Measurements from ENCODE around the gene ARHGEF25.
"Not testable (repeated sequence)": the region's sequence is repeated elsewhere in the genome, so short reads cannot be mapped to it uniquely, and the experiment has no call there.

ARHGEF25 gene

DNA sequence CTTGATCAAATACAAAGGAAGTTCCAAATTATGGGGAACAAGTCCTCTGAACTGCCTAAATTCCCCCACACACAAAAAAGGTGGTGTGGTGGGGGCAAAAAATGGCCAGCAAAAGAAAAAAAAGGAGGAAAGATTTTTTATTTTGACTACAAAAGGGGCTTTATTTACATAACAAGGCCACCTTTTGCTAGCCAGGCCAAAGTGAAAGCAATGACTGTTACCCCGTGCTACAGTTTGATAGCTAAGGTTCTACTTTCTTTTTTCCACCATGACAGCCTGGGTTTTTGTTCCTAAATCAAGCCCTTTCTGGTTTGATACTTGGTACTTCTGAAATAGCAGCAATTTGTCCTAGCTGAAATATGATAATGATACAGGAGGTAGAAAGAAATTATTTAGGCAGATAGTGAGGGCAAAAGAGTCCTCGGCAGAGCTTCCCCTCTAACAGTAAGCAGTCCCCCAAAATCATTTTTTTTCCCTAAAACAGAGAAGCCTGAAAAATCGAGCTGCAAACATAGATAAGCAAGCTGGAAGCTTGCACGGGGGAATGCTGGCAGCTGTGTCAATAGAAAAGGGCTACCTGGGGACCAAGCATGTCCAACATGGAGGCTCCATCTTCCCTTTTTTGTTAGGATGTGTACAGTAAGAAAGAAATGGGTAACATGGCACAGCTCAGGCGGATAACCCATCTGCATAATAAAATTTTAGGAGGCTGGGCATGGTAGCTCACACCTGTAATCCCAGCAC is 30.6 kb downstream of the ARHGEF25 start:
- H3K4me2 ChIP-seq (ENCODE audit: low read depth, low read length, poor library complexity, severe bottlenecking), result no peak overlapping the region
- H4K20me1 ChIP-seq (ENCODE audit: low read depth, low read length), result no peaks in the 10 kb centered on the region
- H3F3A ChIP-seq (ENCODE audit: insufficient read depth), result no peaks in the 10 kb centered on the region
- H2AFZ ChIP-seq (ENCODE audit: low read depth, low read length, severe bottlenecking), result no peak overlapping the region
- no peak overlapping the region for H3K9ac ChIP-seq (ENCODE audit: low read length)
- no peaks in the 10 kb centered on the region for H3K27me3 ChIP-seq (ENCODE audit: low read length)
- H3K9me3 ChIP-seq (ENCODE audit: insufficient read depth, low read length), result peaks cover 5% of the 10 kb centered on the region; the same call in 1 of the 2 replicates
- no peaks in the 10 kb centered on the region for H3K9me2 ChIP-seq (replicated peaks; ENCODE audit: insufficient read depth, low read length)
- TF ChIP-seq, protein P1, sequence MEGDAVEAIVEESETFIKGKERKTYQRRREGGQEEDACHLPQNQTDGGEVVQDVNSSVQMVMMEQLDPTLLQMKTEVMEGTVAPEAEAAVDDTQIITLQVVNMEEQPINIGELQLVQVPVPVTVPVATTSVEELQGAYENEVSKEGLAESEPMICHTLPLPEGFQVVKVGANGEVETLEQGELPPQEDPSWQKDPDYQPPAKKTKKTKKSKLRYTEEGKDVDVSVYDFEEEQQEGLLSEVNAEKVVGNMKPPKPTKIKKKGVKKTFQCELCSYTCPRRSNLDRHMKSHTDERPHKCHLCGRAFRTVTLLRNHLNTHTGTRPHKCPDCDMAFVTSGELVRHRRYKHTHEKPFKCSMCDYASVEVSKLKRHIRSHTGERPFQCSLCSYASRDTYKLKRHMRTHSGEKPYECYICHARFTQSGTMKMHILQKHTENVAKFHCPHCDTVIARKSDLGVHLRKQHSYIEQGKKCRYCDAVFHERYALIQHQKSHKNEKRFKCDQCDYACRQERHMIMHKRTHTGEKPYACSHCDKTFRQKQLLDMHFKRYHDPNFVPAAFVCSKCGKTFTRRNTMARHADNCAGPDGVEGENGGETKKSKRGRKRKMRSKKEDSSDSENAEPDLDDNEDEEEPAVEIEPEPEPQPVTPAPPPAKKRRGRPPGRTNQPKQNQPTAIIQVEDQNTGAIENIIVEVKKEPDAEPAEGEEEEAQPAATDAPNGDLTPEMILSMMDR (IDR thresholded peaks at IDR 0.05; ENCODE audit: insufficient read depth, low read length, poor library complexity, severe bottlenecking), result no peak
- no peak for TF ChIP-seq EZH2phosphoT487 (conservative IDR thresholded peaks at IDR 0.05; ENCODE audit: low read length)
- H3K4me3 ChIP-seq (ENCODE audit: insufficient read depth, low read length, poor library complexity, severe bottlenecking), result no peak overlapping the region
- H3K79me2 ChIP-seq (ENCODE audit: insufficient read depth, low read length), result no peaks in the 10 kb centered on the region
- H3K27ac ChIP-seq (ENCODE audit: low read depth, low read length), result no peak overlapping the region
- no peaks in the 10 kb centered on the region for H3K36me3 ChIP-seq (ENCODE audit: low read length)

DNA sequence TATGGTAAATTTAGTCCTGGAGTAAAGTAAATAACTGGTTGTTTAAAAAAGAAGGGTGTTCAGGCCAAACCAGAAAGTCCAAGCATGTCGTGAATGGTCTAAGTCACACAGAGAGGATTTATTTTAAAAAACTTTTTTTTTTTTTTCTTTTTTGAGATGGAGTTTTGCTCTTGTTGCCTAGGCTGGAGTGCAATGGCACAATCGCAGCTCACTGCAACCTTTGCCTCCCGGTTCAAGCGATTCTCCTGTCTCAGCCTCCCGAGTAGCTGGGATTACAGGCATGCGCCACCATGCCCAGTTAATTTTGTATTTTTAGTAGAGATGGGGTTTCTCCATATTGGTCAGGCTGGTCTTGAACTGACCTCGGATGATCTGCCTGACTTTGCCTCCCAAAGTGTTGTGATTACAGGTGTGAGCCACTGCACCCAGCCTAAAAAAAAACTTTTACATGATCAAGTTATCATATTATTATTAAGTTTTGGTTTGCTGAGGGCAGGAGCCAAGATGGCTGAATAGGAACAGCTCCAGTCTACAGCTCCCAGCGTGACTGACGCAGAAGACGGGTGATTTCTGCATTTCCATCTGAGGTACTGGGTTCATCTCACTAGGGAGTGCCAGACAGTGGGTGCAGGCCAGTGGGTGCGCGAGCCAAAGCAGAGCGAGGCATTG is 34.9 kb downstream of the ARHGEF25 start:
- not testable (repeated sequence) for H3K79me2 ChIP-seq (ENCODE audit: insufficient read depth, low read length); H3F3A ChIP-seq (ENCODE audit: insufficient read depth); H3K4me3 ChIP-seq (ENCODE audit: insufficient read depth, low read length, poor library complexity, severe bottlenecking); H3K9ac ChIP-seq (ENCODE audit: low read length); H4K20me1 ChIP-seq (ENCODE audit: low read depth, low read length); H2AFZ ChIP-seq (ENCODE audit: low read depth, low read length, severe bottlenecking); H3K4me2 ChIP-seq (ENCODE audit: low read depth, low read length, poor library complexity, severe bottlenecking); H3K36me3 ChIP-seq (ENCODE audit: low read length); H3K9me2 ChIP-seq (replicated peaks; ENCODE audit: insufficient read depth, low read length); H3K27me3 ChIP-seq (ENCODE audit: low read length); H3K9me3 ChIP-seq (ENCODE audit: insufficient read depth, low read length); H3K27ac ChIP-seq (ENCODE audit: low read depth, low read length)

DNA sequence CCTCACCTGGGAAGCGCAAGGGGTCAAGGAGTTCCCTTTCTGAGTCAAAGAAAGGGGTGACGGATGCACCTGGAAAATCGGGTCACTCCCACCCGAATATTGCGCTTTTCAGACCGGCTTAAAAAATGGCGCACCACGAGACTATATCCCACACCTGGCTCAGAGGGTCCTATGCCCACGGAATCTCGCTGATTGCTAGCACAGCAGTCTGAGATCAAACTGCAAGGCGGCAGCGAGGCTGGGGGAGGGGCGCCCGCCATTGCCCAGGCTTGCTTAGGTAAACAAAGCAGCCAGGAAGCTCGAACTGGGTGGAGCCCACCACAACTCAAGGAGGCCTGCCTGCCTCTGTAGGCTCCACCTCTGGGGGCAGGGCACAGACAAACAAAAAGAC is 35.4 kb downstream of the ARHGEF25 start:
- not testable (repeated sequence) for H3K27me3 ChIP-seq (ENCODE audit: low read length); H4K20me1 ChIP-seq (ENCODE audit: low read depth, low read length); H2AFZ ChIP-seq (ENCODE audit: low read depth, low read length, severe bottlenecking); H3F3A ChIP-seq (ENCODE audit: insufficient read depth); H3K4me2 ChIP-seq (ENCODE audit: low read depth, low read length, poor library complexity, severe bottlenecking); H3K79me2 ChIP-seq (ENCODE audit: insufficient read depth, low read length); H3K9me2 ChIP-seq (replicated peaks; ENCODE audit: insufficient read depth, low read length); H3K9me3 ChIP-seq (ENCODE audit: insufficient read depth, low read length); H3K36me3 ChIP-seq (ENCODE audit: low read length); H3K9ac ChIP-seq (ENCODE audit: low read length); H3K27ac ChIP-seq (ENCODE audit: low read depth, low read length); H3K4me3 ChIP-seq (ENCODE audit: insufficient read depth, low read length, poor library complexity, severe bottlenecking)

DNA sequence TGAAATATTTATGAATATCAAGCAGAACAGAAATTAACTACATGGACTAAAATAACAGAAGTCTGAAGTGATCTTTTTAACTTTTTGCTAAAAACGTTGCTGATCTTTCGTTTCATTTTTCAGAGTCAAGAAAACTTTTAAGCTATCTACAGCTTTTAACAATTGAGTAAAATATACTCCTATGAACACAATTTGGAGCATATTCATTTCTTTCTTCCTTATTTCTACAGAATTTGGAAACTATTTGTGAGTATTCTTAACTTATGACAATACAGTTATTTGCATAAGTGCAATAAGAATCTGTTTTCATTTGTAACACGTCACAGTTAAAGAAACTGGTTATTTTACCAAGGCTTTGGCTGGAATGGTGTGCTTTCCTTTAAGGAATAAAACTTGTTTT is 42.8 kb downstream of the ARHGEF25 start:
- H3K9ac ChIP-seq (ENCODE audit: low read length), result no peak overlapping the region
- no peak for TF ChIP-seq EZH2phosphoT487 (conservative IDR thresholded peaks at IDR 0.05; ENCODE audit: low read length)
- TF ChIP-seq, protein P1 (IDR thresholded peaks at IDR 0.05; ENCODE audit: insufficient read depth, low read length, poor library complexity, severe bottlenecking), result no peak
- no peaks in the 10 kb centered on the region for H4K20me1 ChIP-seq (ENCODE audit: low read depth, low read length)
- H3K27ac ChIP-seq (ENCODE audit: low read depth, low read length), result no peak overlapping the region
- H3F3A ChIP-seq (ENCODE audit: insufficient read depth), result no peaks in the 10 kb centered on the region
- no peaks in the 10 kb centered on the region; the same call in 1 of the 2 replicates for H3K9me3 ChIP-seq (ENCODE audit: insufficient read depth, low read length)
- no peaks in the 10 kb centered on the region for H3K79me2 ChIP-seq (ENCODE audit: insufficient read depth, low read length)
- H3K4me2 ChIP-seq (ENCODE audit: low read depth, low read length, poor library complexity, severe bottlenecking), result no peak overlapping the region
- no peak overlapping the region for H3K4me3 ChIP-seq (ENCODE audit: insufficient read depth, low read length, poor library complexity, severe bottlenecking)
- H3K9me2 ChIP-seq (replicated peaks; ENCODE audit: insufficient read depth, low read length), result no peaks in the 10 kb centered on the region
- H3K36me3 ChIP-seq (ENCODE audit: low read length), result no peaks in the 10 kb centered on the region
- H2AFZ ChIP-seq (ENCODE audit: low read depth, low read length, severe bottlenecking), result no peak overlapping the region
- H3K27me3 ChIP-seq (ENCODE audit: low read length), result no peaks in the 10 kb centered on the region
